C1 segment of cervical spinal cord (tissue), 14 donors: ENCODE measurements around the gene DIS3L2.
"Not testable (repeated sequence)": the region's sequence is repeated elsewhere in the genome, so short reads cannot be mapped to it uniquely, and the experiment has no call there.

Experiments
- DNase-seq, 14 donors: peaks; one replicate each; lab custom pipeline; 2025; lab: John Stamatoyannopoulos, UW

Gene DIS3L2

DNA sequence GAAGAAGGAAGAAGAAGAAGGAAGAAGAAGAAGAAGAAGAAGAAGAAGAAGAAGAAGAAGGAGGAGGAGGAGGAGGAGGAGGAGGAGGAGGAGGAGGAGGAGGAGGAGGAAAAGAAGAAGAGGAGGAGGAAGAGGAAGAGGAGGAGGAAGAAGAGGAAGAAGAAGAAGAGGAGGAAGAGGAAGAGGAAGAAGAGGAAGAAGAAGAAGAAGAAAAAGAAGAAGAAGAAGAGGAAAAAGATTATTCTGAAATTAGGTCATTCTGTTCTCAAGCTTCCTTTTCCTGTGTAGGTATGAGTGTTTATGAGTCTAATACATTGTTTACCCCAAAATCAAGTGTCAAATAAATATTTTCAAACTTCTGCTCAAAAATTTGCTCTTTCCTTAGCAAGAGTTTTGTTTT is 423.5 kb downstream of the DIS3L2 start:
- not testable (repeated sequence) for DNase-seq

DNA sequence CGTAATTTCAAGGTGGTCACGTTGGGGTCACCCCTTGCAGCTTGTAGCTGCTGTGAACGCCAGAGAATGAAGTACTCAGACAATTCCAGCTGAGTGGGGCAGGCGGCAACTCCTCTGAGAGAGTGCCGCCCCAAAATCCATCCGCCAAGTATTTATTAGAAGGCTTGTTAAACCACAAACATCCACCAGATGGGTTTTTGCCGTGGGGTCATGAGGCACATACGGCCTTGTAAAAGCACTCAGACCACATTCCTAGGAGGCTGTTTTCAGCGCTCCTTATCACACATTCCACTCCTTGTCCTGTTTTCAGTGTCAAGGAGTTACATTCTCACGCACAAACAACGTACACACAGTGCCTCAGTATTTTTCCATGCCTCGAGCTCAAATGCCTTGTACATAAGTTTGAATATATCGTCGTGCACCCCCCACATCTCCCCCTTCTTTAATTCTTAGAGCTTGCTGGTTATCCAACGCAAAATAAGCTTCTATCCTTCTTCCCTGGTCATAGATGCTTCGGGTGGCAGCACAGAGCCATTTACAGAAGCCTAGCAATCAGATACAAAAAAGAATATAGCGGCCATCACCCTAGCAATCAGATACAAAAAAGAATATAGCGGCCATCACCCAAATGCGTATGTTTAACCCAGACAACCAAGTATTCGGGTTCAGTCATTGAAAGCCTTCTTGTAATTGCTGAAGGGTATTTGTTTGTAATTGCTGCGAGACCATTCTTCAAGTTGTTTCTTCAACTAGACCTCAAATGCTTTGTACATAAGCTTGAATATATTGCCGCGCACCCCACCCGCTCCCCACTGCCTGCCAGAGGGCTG is 424.4 kb downstream of the DIS3L2 start:
- DNase-seq = no peak

- DNase-seq = no peak
These were observed 424.9 kb downstream of the DIS3L2 start for GRCh38 chr2:232386490-232386739.
